ENCODE measurements around the gene SEZ6L. TPM values are rescaled to one million over a fixed set of nuclear protein-coding genes. Genes with fewer than 3 reads are reported as not detected.

Gene SEZ6L
- total and polyA plus RNA-seq, 12 donors: 0.01 to 2.5 (median 0.28) TPM

DNA sequence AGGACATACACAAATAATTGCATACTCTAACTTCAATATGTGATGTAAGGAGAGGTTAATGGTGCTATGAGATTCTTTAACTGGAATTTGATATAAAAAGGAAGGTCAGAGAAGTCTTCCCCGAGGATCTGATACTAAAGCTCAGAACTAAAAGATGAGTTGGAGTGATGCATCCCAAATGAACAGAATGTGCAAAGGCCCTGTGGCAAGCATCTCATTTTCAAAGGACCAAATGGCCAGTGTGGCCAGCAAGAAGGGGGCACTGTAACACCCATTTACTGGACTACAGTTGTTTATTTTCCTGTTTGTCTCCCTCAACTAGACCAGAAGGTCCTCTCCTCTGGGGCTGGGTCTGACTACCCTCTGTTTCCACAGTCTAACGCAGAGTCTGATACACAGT is 144.9 kb downstream of the SEZ6L start:
- 83 to 84% methylated on average over 2 of the region's 2 CpGs for WGBS, 2 donors
- TF ChIP-seq, protein P1, sequence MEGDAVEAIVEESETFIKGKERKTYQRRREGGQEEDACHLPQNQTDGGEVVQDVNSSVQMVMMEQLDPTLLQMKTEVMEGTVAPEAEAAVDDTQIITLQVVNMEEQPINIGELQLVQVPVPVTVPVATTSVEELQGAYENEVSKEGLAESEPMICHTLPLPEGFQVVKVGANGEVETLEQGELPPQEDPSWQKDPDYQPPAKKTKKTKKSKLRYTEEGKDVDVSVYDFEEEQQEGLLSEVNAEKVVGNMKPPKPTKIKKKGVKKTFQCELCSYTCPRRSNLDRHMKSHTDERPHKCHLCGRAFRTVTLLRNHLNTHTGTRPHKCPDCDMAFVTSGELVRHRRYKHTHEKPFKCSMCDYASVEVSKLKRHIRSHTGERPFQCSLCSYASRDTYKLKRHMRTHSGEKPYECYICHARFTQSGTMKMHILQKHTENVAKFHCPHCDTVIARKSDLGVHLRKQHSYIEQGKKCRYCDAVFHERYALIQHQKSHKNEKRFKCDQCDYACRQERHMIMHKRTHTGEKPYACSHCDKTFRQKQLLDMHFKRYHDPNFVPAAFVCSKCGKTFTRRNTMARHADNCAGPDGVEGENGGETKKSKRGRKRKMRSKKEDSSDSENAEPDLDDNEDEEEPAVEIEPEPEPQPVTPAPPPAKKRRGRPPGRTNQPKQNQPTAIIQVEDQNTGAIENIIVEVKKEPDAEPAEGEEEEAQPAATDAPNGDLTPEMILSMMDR (IDR thresholded peaks at IDR 0.05): no peak
- H3K4me3 ChIP-seq: no peak overlapping the region
- ATAC-seq: no peak
- no peaks in the 10 kb centered on the region for H3K9me3 ChIP-seq
- H3K27me3 ChIP-seq: peaks cover 0 to 30% (median 10%) of the 10 kb centered on the region in 7 donors
- H3K36me3 ChIP-seq: no peaks in the 10 kb centered on the region
- DNase-seq: no peak
- intact Hi-C loops (cut with DNase I): no loop called here
- no peak overlapping the region for H3K27ac ChIP-seq
- no peaks in the 10 kb centered on the region for H3K4me1 ChIP-seq

DNA sequence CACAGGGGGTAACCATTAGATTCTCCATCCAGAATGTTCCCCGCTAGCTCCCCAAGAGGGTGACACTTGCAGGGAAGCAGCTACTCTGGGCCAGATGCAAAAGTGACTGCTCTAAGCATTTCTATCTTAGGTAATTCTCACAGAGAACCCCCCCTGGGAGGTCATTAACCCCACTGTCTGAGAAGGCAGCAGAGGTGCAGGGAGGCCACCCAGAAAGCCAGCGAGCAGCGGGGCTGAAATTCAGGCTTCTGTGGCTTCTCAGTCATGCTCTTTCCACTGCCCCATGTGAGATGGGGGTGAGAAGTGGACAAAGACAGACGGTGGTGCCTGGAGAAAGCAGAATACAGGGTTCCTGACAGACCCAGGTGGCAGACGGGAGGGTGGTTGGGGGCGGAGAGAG is 145.4 kb downstream of the SEZ6L start:
- DNase-seq (no peak), ATAC-seq (no peak)
- TF ChIP-seq, protein P1 (IDR thresholded peaks at IDR 0.05): no peak
- no peaks in the 10 kb centered on the region for H3K4me1 ChIP-seq
- WGBS, 2 donors: 49 to 56% methylated on average over 6 of the region's 6 CpGs
- no peaks in the 10 kb centered on the region for H3K36me3 ChIP-seq
- intact Hi-C loops (cut with DNase I): no loop called here
- no peak overlapping the region for H3K4me3 ChIP-seq
- H3K27me3 ChIP-seq: peaks cover 0 to 26% (median 9%) of the 10 kb centered on the region in 7 donors
- no peak overlapping the region for H3K27ac ChIP-seq
- no peaks in the 10 kb centered on the region for H3K9me3 ChIP-seq

DNA sequence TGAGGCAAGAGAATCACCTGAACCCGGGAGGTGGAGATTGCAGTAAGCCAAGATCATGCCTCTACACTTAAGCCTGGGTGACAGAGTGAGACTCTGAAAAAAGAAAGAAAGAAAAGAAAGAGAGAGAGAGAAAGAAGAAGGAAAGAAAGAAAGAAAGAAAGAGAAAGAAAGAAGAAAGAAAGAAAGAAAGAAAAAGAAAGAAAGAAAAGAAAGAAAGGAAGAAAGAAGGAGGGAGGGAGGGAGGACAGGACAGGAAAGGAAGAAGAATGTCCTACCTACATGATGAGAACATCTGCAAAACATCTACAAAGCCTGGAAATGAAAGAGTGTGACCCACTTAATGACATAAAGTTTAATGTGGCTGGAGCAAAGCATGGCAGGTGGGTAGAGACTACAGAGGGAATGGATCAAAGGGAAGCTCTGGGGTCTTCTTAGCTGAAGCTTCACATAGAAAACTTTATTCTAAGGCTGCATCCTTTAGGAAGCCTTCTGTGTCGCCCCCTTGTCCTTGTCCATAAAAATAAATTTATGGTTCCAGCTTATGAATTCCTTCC is 147.5 kb downstream of the SEZ6L start:
- no peak overlapping the region for H3K27ac ChIP-seq
- H3K9me3 ChIP-seq: no peaks in the 10 kb centered on the region
- DNase-seq (no peak), ATAC-seq (no peak)
- H3K4me3 ChIP-seq: no peak overlapping the region
- 83 to 85% methylated on average over 2 of the region's 2 CpGs for WGBS, 2 donors
- H3K36me3 ChIP-seq: no peaks in the 10 kb centered on the region
- TF ChIP-seq, protein P1 (IDR thresholded peaks at IDR 0.05): no peak
- intact Hi-C loops (cut with DNase I): no loop called here
- H3K27me3 ChIP-seq: peaks cover 0 to 15% (median 0%) of the 10 kb centered on the region in 7 donors
- peaks cover 0 to 6% (median 0%) of the 10 kb centered on the region in 9 donors for H3K4me1 ChIP-seq

DNA sequence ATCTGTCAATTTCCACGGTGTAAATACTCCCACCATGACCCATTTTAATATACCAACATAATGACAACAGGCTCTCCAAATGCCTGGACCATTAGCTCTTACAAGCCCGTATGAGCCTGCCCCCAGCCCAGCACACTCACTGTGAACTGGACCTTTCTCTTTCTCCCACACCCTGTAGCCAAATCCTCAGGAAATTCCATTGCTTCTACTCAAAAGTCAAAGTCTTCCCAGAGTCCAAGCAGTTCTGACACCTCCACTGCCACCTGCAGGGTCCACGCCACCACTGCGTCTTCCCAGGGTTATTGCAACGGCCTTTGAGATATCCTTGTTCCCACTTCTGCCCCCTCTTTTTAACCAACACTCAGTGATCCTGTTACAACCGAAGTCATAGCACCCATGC is 149.7 kb downstream of the SEZ6L start:
- peaks cover 0 to 11% (median 0%) of the 10 kb centered on the region in 9 donors for H3K4me1 ChIP-seq
- no peaks in the 10 kb centered on the region for H3K9me3 ChIP-seq
- ATAC-seq (no peak), DNase-seq (no peak)
- H3K27me3 ChIP-seq: peaks cover 0 to 8% (median 0%) of the 10 kb centered on the region in 7 donors
- TF ChIP-seq, protein P1 (IDR thresholded peaks at IDR 0.05): peak in 1 of 9 donors; percentile 15
- H3K4me3 ChIP-seq: no peak overlapping the region
- intact Hi-C loops (cut with DNase I): no loop called here
- no peaks in the 10 kb centered on the region for H3K36me3 ChIP-seq
- no peak overlapping the region for H3K27ac ChIP-seq
- WGBS, 2 donors: 52 to 54% methylated on average over 6 of the region's 6 CpGs

All from heart right ventricle (tissue), 16 donors.